ENCODE results near the gene NEGR1. TPM values are rescaled to one million over a fixed set of nuclear protein-coding genes. Genes with fewer than 3 reads are reported as not detected.

The NEGR1 gene
- total and polyA plus RNA-seq, 2 donors (not counting 3 experiments of a cell fraction or from before 2014, with no cell fraction given), result 6.8 to 21.8 TPM

DNA sequence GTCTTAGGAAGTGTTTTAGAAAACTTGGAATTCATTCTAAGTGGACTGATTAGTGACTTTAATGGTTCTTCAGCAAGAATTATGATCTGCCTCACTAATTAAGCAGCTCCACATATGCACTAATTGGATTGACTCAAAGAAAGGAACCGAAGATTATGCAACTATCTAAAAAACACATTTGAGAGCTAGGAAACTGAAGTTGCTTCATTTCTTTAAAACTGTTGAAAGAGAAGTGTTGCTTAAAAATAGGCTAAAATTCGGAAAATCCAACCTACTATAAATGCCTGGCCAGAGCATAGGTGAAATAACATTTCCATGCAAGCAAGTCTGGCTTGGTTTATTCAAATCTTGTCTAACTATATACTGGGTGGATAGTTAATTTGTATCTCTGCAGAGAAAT is 698.6 kb downstream of the NEGR1 start:
- Histone ChIP-seq H3K4me2 (ENCODE audit: insufficient read depth, low read length) (no peak overlapping the region), H3K27me3 (ENCODE audit: control insufficient read depth in 2 of 2, insufficient read depth in 2 of 2, low read length in 2 of 2) (no peaks in the 10 kb centered on the region), H3K9me1 (replicated peaks; ENCODE audit: control insufficient read depth, extremely low read depth, insufficient read depth, low read length) (no peaks in the 10 kb centered on the region), H2AFZ (ENCODE audit: low read depth, low read length) (no peak overlapping the region), H3K27ac (ENCODE audit: insufficient read depth, low read depth, low read length) (no peak overlapping the region), H3K9ac (replicated peaks; ENCODE audit: extremely low read depth, insufficient read depth, low read length) (no peak overlapping the region), H3K9me3 (replicated peaks; ENCODE audit: control insufficient read depth, insufficient read depth, low read length) (no peaks in the 10 kb centered on the region), H3K4me1 (ENCODE audit: control insufficient read depth, extremely low read depth, insufficient read depth, low read length) (no peaks in the 10 kb centered on the region), H4K20me1 (replicated peaks; ENCODE audit: control insufficient read depth, extremely low read depth, insufficient read depth, low read length) (no peaks in the 10 kb centered on the region), H3K79me2 (ENCODE audit: control insufficient read depth, insufficient read depth, low read length) (no peaks in the 10 kb centered on the region), H3K36me3 (ENCODE audit: control insufficient read depth in 2 of 2, extremely low read depth in 1 of 2, insufficient read depth in 2 of 2, low read length in 2 of 2) (no peaks in the 10 kb centered on the region), H3K4me3 (replicated peaks in 1 of 3; ENCODE audit: insufficient read depth in 1 of 3, low read depth in 1 of 3, low read length in 3 of 3) (no peak overlapping the region)
- TF ChIP-seq POLR2AphosphoS5 (IDR thresholded peaks at IDR 0.05; ENCODE audit: insufficient read depth, low read depth, low read length), result no peak
- TF ChIP-seq EZH2 (IDR thresholded peaks at IDR 0.05; ENCODE audit: borderline replicate concordance, low read depth, low read length, severe bottlenecking), result no peak
- TF ChIP-seq, protein P1, sequence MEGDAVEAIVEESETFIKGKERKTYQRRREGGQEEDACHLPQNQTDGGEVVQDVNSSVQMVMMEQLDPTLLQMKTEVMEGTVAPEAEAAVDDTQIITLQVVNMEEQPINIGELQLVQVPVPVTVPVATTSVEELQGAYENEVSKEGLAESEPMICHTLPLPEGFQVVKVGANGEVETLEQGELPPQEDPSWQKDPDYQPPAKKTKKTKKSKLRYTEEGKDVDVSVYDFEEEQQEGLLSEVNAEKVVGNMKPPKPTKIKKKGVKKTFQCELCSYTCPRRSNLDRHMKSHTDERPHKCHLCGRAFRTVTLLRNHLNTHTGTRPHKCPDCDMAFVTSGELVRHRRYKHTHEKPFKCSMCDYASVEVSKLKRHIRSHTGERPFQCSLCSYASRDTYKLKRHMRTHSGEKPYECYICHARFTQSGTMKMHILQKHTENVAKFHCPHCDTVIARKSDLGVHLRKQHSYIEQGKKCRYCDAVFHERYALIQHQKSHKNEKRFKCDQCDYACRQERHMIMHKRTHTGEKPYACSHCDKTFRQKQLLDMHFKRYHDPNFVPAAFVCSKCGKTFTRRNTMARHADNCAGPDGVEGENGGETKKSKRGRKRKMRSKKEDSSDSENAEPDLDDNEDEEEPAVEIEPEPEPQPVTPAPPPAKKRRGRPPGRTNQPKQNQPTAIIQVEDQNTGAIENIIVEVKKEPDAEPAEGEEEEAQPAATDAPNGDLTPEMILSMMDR (IDR thresholded peaks at IDR 0.05; ENCODE audit: extremely low read depth in 1 of 2, insufficient read depth in 1 of 2, low read depth in 1 of 2, low read length in 2 of 2), result no peak
- no peak for FAIRE-seq
- dilution Hi-C loops (cut with MboI; ENCODE audit: extremely low pct_ligation_motif_present, low sequenced_read_pairs) (no loop called here), intact Hi-C loops (cut with micrococcal nuclease) (no loop called here)
- POLR2A ChIA-PET, result no interaction called here
- no peak for DNase-seq (ENCODE audit: low read depth, low spot score)
- no TSS peak for BruUV-seq (replicated peaks)
- CTCF ChIA-PET, result no interaction called here

- no peak for FAIRE-seq
- no TSS peak for BruUV-seq (replicated peaks)
- H4K20me1 ChIP-seq (replicated peaks; ENCODE audit: control insufficient read depth, extremely low read depth, insufficient read depth, low read length), result no peaks in the 10 kb centered on the region
These were observed 699.7 kb downstream of the NEGR1 start for GRCh38 chr1:71582673-71583072.

More at GRCh38 chr1:71582673-71583072, 699.7 kb downstream of the NEGR1 start:
- Histone ChIP-seq H3K9me1 (replicated peaks; ENCODE audit: control insufficient read depth, extremely low read depth, insufficient read depth, low read length) (no peaks in the 10 kb centered on the region), H3K9me3 (replicated peaks; ENCODE audit: control insufficient read depth, insufficient read depth, low read length) (no peaks in the 10 kb centered on the region), H3K4me1 (ENCODE audit: control insufficient read depth, extremely low read depth, insufficient read depth, low read length) (no peaks in the 10 kb centered on the region), H3K27ac (ENCODE audit: insufficient read depth, low read depth, low read length) (no peak overlapping the region), H3K4me3 (replicated peaks in 1 of 3; ENCODE audit: insufficient read depth in 1 of 3, low read depth in 1 of 3, low read length in 3 of 3) (no peak overlapping the region), H3K9ac (replicated peaks; ENCODE audit: extremely low read depth, insufficient read depth, low read length) (no peak overlapping the region), H3K36me3 (ENCODE audit: control insufficient read depth in 2 of 2, extremely low read depth in 1 of 2, insufficient read depth in 2 of 2, low read length in 2 of 2) (no peaks in the 10 kb centered on the region), H3K27me3 (ENCODE audit: control insufficient read depth in 2 of 2, insufficient read depth in 2 of 2, low read length in 2 of 2) (no peaks in the 10 kb centered on the region), H3K79me2 (ENCODE audit: control insufficient read depth, insufficient read depth, low read length) (no peaks in the 10 kb centered on the region), H3K4me2 (ENCODE audit: insufficient read depth, low read length) (no peak overlapping the region), H2AFZ (ENCODE audit: low read depth, low read length) (no peak overlapping the region)
- ChIA-PET CTCF (no interaction called here), POLR2A (no interaction called here)
- intact Hi-C loops (cut with micrococcal nuclease), result no loop called here
- TF ChIP-seq EZH2 (IDR thresholded peaks at IDR 0.05; ENCODE audit: borderline replicate concordance, low read depth, low read length, severe bottlenecking) (no peak), MYC (IDR thresholded peaks at IDR 0.05; ENCODE audit: low read depth, low read length) (no peak), POLR2AphosphoS5 (IDR thresholded peaks at IDR 0.05; ENCODE audit: insufficient read depth, low read depth, low read length) (no peak), JUN (IDR thresholded peaks at IDR 0.05; ENCODE audit: borderline replicate concordance, insufficient read depth, insufficient read length, low read depth) (no peak), MAX (IDR thresholded peaks at IDR 0.05; ENCODE audit: insufficient read depth, insufficient read length) (no peak), FOS (IDR thresholded peaks at IDR 0.05; ENCODE audit: borderline replicate concordance, insufficient read depth, low read length) (no peak), GATA2 (IDR thresholded peaks at IDR 0.05; ENCODE audit: insufficient read depth, insufficient read length, low read depth, low read length) (no peak), POLR2A (IDR thresholded peaks at IDR 0.05; ENCODE audit: low read depth, low read length) (no peak)
- TF ChIP-seq, protein P1 (IDR thresholded peaks at IDR 0.05; ENCODE audit: extremely low read depth in 1 of 2, insufficient read depth in 1 of 2, low read depth in 1 of 2, low read length in 2 of 2), result no peak
- DNase-seq (ENCODE audit: low read depth, low spot score), result no peak
- dilution Hi-C loops (cut with MboI; ENCODE audit: extremely low pct_ligation_motif_present, low sequenced_read_pairs), result no loop called here
